ENCODE data around the gene ANKRD13B.

ANKRD13B gene

DNA sequence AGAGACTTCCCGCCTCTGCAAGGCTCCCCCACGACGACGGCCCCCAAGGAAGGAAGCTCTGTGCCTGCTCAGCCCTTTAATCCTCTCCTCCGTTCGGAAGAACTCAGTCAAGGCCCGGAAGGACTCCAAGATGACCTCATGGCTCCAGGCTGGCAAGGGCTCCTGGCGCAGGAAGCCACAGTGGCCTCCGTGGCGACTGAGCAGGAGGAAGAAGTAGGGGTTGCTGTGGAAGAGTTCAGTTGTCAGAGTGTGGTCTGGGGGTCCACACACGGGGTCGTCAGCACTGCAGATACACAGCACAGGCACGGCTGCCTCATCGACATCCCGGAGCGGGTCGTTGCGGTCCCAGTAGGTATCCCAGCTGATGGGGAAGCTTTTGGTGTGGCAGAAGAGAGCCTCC is 30.3 kb upstream of the ANKRD13B start:
- no peak overlapping the region for H3K4me3 ChIP-seq (ENCODE audit: low read depth, low read length)
- H3K27ac ChIP-seq (ENCODE audit: extremely low read depth, low read depth, low read length): no peak overlapping the region
- peaks cover 9 to 14% of the 10 kb centered on the region in 2 experiments for H3K36me3 ChIP-seq (ENCODE audit: control insufficient read depth in 2 of 2, insufficient read depth in 1 of 2, low read length in 2 of 2)
- H3K4me1 ChIP-seq (ENCODE audit: control insufficient read depth, insufficient read depth, low read length): peaks cover 8% of the 10 kb centered on the region; the same call in 1 of the 2 replicates
- TF ChIP-seq MYNN (tag by site-specific recombination; IDR thresholded peaks at IDR 0.05; ENCODE audit: borderline replicate concordance): no peak
- no peak for TF ChIP-seq ZNF621 (tag by site-specific recombination; IDR thresholded peaks at IDR 0.05)
- TF ChIP-seq, protein P1, sequence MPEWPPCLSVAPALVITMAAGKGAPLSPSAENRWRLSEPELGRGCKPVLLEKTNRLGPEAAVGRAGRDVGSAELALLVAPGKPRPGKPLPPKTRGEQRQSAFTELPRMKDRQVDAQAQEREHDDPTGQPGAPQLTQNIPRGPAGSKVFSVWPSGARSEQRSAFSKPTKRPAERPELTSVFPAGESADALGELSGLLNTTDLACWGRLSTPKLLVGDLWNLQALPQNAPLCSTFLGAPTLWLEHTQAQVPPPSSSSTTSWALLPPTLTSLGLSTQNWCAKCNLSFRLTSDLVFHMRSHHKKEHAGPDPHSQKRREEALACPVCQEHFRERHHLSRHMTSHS (tag by site-specific recombination; IDR thresholded peaks at IDR 0.05): no peak
- TF ChIP-seq, protein P2, sequence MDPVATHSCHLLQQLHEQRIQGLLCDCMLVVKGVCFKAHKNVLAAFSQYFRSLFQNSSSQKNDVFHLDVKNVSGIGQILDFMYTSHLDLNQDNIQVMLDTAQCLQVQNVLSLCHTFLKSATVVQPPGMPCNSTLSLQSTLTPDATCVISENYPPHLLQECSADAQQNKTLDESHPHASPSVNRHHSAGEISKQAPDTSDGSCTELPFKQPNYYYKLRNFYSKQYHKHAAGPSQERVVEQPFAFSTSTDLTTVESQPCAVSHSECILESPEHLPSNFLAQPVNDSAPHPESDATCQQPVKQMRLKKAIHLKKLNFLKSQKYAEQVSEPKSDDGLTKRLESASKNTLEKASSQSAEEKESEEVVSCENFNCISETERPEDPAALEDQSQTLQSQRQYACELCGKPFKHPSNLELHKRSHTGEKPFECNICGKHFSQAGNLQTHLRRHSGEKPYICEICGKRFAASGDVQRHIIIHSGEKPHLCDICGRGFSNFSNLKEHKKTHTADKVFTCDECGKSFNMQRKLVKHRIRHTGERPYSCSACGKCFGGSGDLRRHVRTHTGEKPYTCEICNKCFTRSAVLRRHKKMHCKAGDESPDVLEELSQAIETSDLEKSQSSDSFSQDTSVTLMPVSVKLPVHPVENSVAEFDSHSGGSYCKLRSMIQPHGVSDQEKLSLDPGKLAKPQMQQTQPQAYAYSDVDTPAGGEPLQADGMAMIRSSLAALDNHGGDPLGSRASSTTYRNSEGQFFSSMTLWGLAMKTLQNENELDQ (tag by site-specific recombination; IDR thresholded peaks at IDR 0.05; ENCODE audit: low read depth): no peak
- no peak for TF ChIP-seq PRDM10 (tag by site-specific recombination; IDR thresholded peaks at IDR 0.05)
- no peak for TF ChIP-seq ZNF785 (tag by site-specific recombination; IDR thresholded peaks at IDR 0.05)
- no peak for TF ChIP-seq ZNF580 (tag by site-specific recombination; IDR thresholded peaks at IDR 0.05)
- no peak for TF ChIP-seq ZNF777 (tag by site-specific recombination; IDR thresholded peaks at IDR 0.05; ENCODE audit: borderline replicate concordance)
- ChIA-PET CTCF (no interaction called here), POLR2A (no interaction called here)
- no peaks in the 10 kb centered on the region for H3K9me3 ChIP-seq (ENCODE audit: control insufficient read depth, insufficient read depth, low read depth, low read length)

GRCh38 chr17:29563816-29564215 is 29.1 kb upstream of the ANKRD13B start:
- CTCF ChIA-PET: interaction anchor here (0.7 to 1.9 kb wide), 2 partner anchors 20 to 28 kb away, joined by 3 to 10 read pairs; no protein-coding TSS in a partner anchor
- Histone ChIP-seq H3K4me3 (ENCODE audit: low read depth, low read length) (no peak overlapping the region), H3K9me3 (ENCODE audit: control insufficient read depth, insufficient read depth, low read depth, low read length) (no peaks in the 10 kb centered on the region), H3K27ac (ENCODE audit: extremely low read depth, low read depth, low read length) (no peak overlapping the region), H3K36me3 (ENCODE audit: control insufficient read depth in 2 of 2, insufficient read depth in 1 of 2, low read length in 2 of 2) (peaks cover 9 to 14% of the 10 kb centered on the region in 2 experiments), H3K4me1 (ENCODE audit: control insufficient read depth, insufficient read depth, low read length) (peaks cover 8% of the 10 kb centered on the region; the same call in 1 of the 2 replicates)
- TF ChIP-seq ZNF530 (tag by site-specific recombination; IDR thresholded peaks at IDR 0.05; ENCODE audit: low read depth) (no peak), ZBTB17 (tag by site-specific recombination; IDR thresholded peaks at IDR 0.05) (no peak), ZNF174 (tag by site-specific recombination; IDR thresholded peaks at IDR 0.05) (no peak), ZNF792 (tag by site-specific recombination; IDR thresholded peaks at IDR 0.05) (no peak), ZNF548 (tag by site-specific recombination; IDR thresholded peaks at IDR 0.05) (no peak), YY2 (tag by site-specific recombination; IDR thresholded peaks at IDR 0.05) (no peak)
- TF ChIP-seq, protein P2 (tag by site-specific recombination; IDR thresholded peaks at IDR 0.05; ENCODE audit: low read depth): no peak
- POLR2A ChIA-PET: no interaction called here
